ENCODE data around the gene GIMAP6.
"Not testable (repeated sequence)": the region's sequence is repeated elsewhere in the genome, so short reads cannot be mapped to it uniquely, and the experiment has no call there.

GIMAP6 gene

DNA sequence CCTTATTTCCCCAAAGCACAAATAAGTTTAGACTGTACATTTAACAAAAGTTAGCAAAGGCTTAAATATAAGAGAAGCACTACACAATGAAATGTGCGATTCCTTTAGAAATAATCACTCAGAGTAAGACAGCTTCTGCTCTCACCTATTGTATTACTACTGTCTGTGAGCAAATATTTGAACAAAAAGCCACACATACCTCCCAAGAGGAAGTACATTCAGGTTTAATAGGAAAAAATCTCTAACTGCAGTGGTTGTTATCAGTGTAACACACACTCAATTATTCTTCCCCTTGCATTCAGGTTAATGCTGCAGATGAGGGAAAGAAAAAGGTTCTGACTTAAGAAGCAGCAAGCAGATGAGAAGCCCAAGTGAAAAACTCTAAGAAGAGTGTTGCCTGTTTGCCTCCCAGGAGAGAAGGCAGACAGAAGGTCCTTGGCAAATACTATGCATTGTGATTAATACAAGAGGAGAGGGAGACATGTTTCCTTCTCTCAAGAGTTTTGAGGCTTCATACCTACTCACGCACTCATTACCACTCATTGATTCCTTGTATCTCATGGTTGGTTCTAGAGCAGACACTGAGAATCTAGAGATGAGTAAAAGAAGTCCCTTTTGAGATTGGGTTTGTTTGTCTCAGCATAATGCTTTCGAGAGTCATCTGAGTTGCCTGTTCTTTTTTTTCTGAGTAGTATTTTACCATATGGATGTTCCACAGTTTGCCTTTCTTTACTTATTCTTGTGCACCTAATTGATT lies 51.4 kb downstream of the GIMAP6 start:
- no peak for DNase-seq

DNA sequence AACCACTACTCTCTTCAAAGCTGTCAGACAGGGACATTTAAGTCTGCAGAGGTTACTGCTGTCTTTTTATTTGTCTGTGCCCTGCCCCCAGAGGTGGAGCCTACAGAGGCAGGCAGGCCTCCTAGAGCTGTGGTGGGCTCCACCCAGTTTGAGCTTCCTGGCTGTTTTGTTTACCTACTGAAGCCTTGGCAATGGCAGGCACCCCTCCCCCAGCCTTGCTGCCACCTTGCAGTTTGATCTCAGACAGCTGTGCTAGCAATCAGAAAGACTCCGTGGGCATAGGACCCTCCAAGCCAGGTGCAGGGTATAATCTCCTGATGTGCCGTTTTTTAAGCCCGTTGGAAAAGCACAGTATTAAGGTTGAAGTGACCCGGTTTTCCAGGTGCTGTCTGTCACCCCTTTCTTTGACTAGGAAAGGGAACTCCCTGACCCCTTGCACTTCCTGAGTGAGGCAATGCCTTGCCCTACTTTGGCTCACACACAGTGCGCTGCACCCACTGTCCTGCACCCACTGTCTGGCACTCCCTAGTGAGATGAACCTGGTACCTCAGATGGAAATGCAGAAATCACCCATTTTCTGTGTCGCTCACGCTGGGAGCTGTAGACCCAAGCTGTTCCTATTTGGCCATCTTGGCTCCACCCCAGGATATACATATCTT lies 52.1 kb downstream of the GIMAP6 start:
- not testable (repeated sequence) for DNase-seq
